ENCODE measurements around the gene PPIE. TPM values are rescaled to one million over a fixed set of nuclear protein-coding genes. Genes with fewer than 3 reads are reported as not detected.

Gene PPIE
- total RNA-seq, 2 donors from 2014 or later, result 57.2 to 60.2 TPM

GRCh38 chr1:39717809-39718208 is 20.9 kb upstream of the PPIE start:
- H3K27me3 ChIP-seq (replicated peaks; ENCODE audit: insufficient read depth), result no peaks in the 10 kb centered on the region

GRCh38 chr1:39720094-39720999 is 18.3 kb upstream of the PPIE start:
- Histone ChIP-seq H3K4me1 (replicated peaks) (no peaks in the 10 kb centered on the region), H3K27ac (no peak overlapping the region), H3K4me3 (no peak overlapping the region), H3K36me3 (no peaks in the 10 kb centered on the region), H3K9me3 (no peaks in the 10 kb centered on the region), H3K27me3 (replicated peaks; ENCODE audit: insufficient read depth) (no peaks in the 10 kb centered on the region)
- TF ChIP-seq POLR2AphosphoS5 (IDR thresholded peaks at IDR 0.05) (no peak), CTCF (IDR thresholded peaks at IDR 0.05) (peak in 3 of 4 experiments; percentile 76 to 85 (median 83)), POLR2A (IDR thresholded peaks at IDR 0.05) (no peak)
- no peak for DNase-seq (ENCODE audit: low spot score)
- 44% methylated on average over 7 of the region's 7 CpGs for WGBS
- intact Hi-C loops (cut with DNase I), result loop anchor here (5.0 kb wide), 1 partner anchor 113 kb away; no protein-coding TSS in a partner anchor

More at GRCh38 chr1:39717809-39718208, 20.9 kb upstream of the PPIE start:
- intact Hi-C loops (cut with DNase I), result no loop called here
- Histone ChIP-seq H3K4me3 (no peak overlapping the region), H3K9me3 (no peaks in the 10 kb centered on the region), H3K36me3 (no peaks in the 10 kb centered on the region), H3K27ac (no peak overlapping the region), H3K4me1 (replicated peaks) (no peaks in the 10 kb centered on the region)
- TF ChIP-seq POLR2AphosphoS5 (IDR thresholded peaks at IDR 0.05) (no peak), CTCF (IDR thresholded peaks at IDR 0.05) (no peak), POLR2A (IDR thresholded peaks at IDR 0.05) (no peak)
- 47% methylated on average over 6 of the region's 6 CpGs for WGBS
- no peak for DNase-seq (ENCODE audit: low spot score)

- no peaks in the 10 kb centered on the region for H3K9me3 ChIP-seq
- H3K4me3 ChIP-seq, result no peak overlapping the region
- no peak overlapping the region for H3K27ac ChIP-seq
- no peak for DNase-seq (ENCODE audit: low spot score)
- TF ChIP-seq POLR2AphosphoS5 (IDR thresholded peaks at IDR 0.05) (no peak), CTCF (IDR thresholded peaks at IDR 0.05) (no peak), POLR2A (IDR thresholded peaks at IDR 0.05) (no peak)
- H3K4me1 ChIP-seq (replicated peaks), result no peaks in the 10 kb centered on the region
- H3K27me3 ChIP-seq (replicated peaks; ENCODE audit: insufficient read depth), result peaks cover 3% of the 10 kb centered on the region
- H3K36me3 ChIP-seq, result no peaks in the 10 kb centered on the region
- intact Hi-C loops (cut with DNase I), result loop anchor here (5.0 kb wide), 1 partner anchor 114 kb away; no protein-coding TSS in a partner anchor
These were observed 17.0 kb upstream of the PPIE start for GRCh38 chr1:39721664-39722063.

- intact Hi-C loops (cut with DNase I), result loop anchor here (5.0 kb wide), 1 partner anchor 115 kb away; no protein-coding TSS in a partner anchor
- H3K9me3 ChIP-seq, result no peaks in the 10 kb centered on the region
- peaks cover 3% of the 10 kb centered on the region for H3K27me3 ChIP-seq (replicated peaks; ENCODE audit: insufficient read depth)
- H3K27ac ChIP-seq, result no peak overlapping the region
- H3K4me3 ChIP-seq, result no peak overlapping the region
- no peaks in the 10 kb centered on the region for H3K36me3 ChIP-seq
- no peak for TF ChIP-seq POLR2AphosphoS5 (IDR thresholded peaks at IDR 0.05)
- no peaks in the 10 kb centered on the region for H3K4me1 ChIP-seq (replicated peaks)
- DNase-seq (ENCODE audit: low spot score), result no peak
- WGBS, result 6% methylated on average over 2 of the region's 2 CpGs
These were observed 16.2 kb upstream of the PPIE start for GRCh38 chr1:39722495-39722894.

GRCh38 chr1:39726600-39726999 is 12.1 kb upstream of the PPIE start:
- Histone ChIP-seq H3K27me3 (replicated peaks; ENCODE audit: insufficient read depth) (peaks cover 5% of the 10 kb centered on the region), H3K9me3 (no peaks in the 10 kb centered on the region), H3K36me3 (no peaks in the 10 kb centered on the region), H3K4me1 (replicated peaks) (no peaks in the 10 kb centered on the region), H3K27ac (no peak overlapping the region), H3K4me3 (no peak overlapping the region)
- 82% methylated on average over 3 of the region's 3 CpGs for WGBS
- DNase-seq (ENCODE audit: low spot score), result no peak
- no peak for TF ChIP-seq POLR2A (IDR thresholded peaks at IDR 0.05)
- no peak for TF ChIP-seq POLR2AphosphoS5 (IDR thresholded peaks at IDR 0.05)
- no peak for TF ChIP-seq CTCF (IDR thresholded peaks at IDR 0.05)
- intact Hi-C loops (cut with DNase I), result no loop called here

Data from prostate gland (tissue), 2 donors.